ENCODE results near the gene HP. TPM values are rescaled to one million over a fixed set of nuclear protein-coding genes. Genes with fewer than 3 reads are reported as not detected.
"Not testable (repeated sequence)": the region's sequence is repeated elsewhere in the genome, so short reads cannot be mapped to it uniquely, and the experiment has no call there.

Gene HP
- total RNA-seq, 2 experiments from 2014 or later: not detected

GRCh38 chr16:72073560-72074230 is 19.4 kb downstream of the HP start:
- Mint-ChIP-seq H3K36me3 (ENCODE audit: low read depth) (peaks cover 1% of the 10 kb centered on the region), H3K27ac (no peak overlapping the region), H3K4me1 (ENCODE audit: low read depth) (no peaks in the 10 kb centered on the region), H3K4me3 (no peak overlapping the region), H3K27me3 (ENCODE audit: low read depth) (no peaks in the 10 kb centered on the region), H3K9me3 (no peaks in the 10 kb centered on the region)
- intact Hi-C loops (cut with micrococcal nuclease): no loop called here
- CTCF ChIA-PET: no interaction called here
- no peak for DNase-seq

DNA sequence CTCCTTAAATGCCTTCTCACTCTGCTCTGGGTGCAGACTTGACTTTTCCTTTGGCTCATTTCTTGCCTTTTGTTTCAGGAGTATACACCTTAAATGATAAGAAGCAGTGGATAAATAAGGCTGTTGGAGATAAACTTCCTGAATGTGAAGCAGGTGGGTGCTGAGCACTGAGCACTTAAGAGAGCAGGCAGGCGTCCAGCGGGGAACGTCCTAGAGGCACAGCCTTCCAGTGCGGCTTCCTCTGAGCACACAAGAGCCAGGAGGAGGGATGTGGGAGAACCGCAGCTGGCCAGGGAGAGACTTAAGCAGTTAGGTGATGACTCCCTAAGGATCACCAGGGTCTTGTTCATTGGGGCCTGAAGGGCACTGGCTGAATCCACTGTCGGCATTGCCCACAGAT is 20.8 kb downstream of the HP start:
- H3K4me3 Mint-ChIP-seq; CTCF ChIA-PET; intact Hi-C loops (cut with micrococcal nuclease): not testable (repeated sequence)

DNA sequence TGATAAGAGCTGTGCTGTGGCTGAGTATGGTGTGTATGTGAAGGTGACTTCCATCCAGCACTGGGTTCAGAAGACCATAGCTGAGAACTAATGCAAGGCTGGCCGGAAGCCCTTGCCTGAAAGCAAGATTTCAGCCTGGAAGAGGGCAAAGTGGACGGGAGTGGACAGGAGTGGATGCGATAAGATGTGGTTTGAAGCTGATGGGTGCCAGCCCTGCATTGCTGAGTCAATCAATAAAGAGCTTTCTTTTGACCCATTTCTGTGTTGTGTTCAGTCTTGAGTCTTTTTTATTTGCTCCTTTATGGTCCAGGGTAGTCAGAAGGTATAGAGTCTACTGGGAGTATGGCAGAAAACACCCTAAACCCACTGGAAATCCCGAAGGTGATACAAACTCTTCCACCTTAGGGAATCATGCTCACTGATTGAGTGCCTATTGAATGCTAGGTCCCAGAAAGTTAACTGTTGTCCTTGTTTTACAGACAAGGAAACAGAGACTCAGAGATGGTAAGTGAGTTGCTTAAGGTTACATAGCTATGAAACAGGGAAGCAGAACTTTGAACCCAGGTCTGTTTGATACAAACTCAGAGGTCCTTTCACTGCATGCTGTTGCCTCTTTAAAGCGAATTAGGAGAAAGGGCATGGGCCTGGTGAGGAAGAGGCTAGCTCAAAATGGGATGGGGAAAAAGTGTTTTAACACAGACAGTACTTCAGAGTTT is 22.8 kb downstream of the HP start:
- H3K4me1 Mint-ChIP-seq (ENCODE audit: low read depth); intact Hi-C loops (cut with micrococcal nuclease); H3K27me3 Mint-ChIP-seq (ENCODE audit: low read depth); H3K9me3 Mint-ChIP-seq; H3K27ac Mint-ChIP-seq; H3K4me3 Mint-ChIP-seq; DNase-seq; H3K36me3 Mint-ChIP-seq (ENCODE audit: low read depth): not testable (repeated sequence)
- CTCF ChIA-PET: interaction anchor here (1.0 kb wide), 1 partner anchor 11 kb away, joined by 3 read pairs; no protein-coding TSS in a partner anchor

More for the DNA sequence above, 20.8 kb downstream of the HP start:
- not testable (repeated sequence) for H3K36me3 Mint-ChIP-seq (ENCODE audit: low read depth); H3K27me3 Mint-ChIP-seq (ENCODE audit: low read depth); H3K9me3 Mint-ChIP-seq; DNase-seq; H3K4me1 Mint-ChIP-seq (ENCODE audit: low read depth); H3K27ac Mint-ChIP-seq

DNA sequence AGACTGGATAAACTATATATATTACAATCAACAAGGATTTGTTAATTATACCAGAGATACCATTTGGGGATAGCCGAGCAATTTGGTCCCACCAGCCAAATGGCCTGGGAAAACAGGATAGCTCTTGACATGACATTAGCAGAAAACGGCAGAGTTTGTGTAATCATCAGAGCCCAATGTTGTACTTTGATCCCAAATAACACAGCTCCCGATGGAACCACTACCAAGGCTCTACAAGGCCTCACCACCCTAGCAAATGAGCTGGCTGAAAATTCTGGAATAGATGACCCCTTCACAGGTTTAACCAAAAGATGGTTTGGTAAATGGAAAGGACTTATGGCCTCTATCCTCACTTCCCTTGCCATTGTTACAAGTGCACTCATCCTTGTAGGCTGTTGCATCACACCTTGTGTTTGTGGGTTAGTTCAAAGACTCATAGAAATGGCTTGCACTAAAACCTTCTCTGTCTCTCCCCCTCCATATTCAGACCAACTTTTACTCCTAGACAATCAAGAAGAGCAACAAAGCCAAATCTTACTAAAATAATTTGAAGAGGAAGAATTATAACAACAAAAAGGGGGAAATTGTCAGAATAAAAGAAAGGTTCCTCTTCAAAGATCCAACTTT is 29.6 kb downstream of the HP start:
- H3K36me3 Mint-ChIP-seq (ENCODE audit: low read depth): peaks cover 33% of the 10 kb centered on the region
- CTCF ChIA-PET: interaction anchor here (0.6 kb wide), 1 partner anchor 16 kb away, joined by 3 read pairs; no protein-coding TSS in a partner anchor
- no peak for DNase-seq
- no peaks in the 10 kb centered on the region for H3K27me3 Mint-ChIP-seq (ENCODE audit: low read depth)
- no peaks in the 10 kb centered on the region for H3K4me1 Mint-ChIP-seq (ENCODE audit: low read depth)
- no peak overlapping the region for H3K4me3 Mint-ChIP-seq
- peaks cover 6% of the 10 kb centered on the region for H3K9me3 Mint-ChIP-seq
- H3K27ac Mint-ChIP-seq: no peak overlapping the region
- intact Hi-C loops (cut with micrococcal nuclease): no loop called here

- no peaks in the 10 kb centered on the region for H3K27me3 Mint-ChIP-seq (ENCODE audit: low read depth)
- H3K27ac Mint-ChIP-seq: no peak overlapping the region
- CTCF ChIA-PET: no interaction called here
- peaks cover 39% of the 10 kb centered on the region for H3K36me3 Mint-ChIP-seq (ENCODE audit: low read depth)
- no peak overlapping the region for H3K4me3 Mint-ChIP-seq
- intact Hi-C loops (cut with micrococcal nuclease): no loop called here
- H3K9me3 Mint-ChIP-seq: peaks cover 6% of the 10 kb centered on the region
- H3K4me1 Mint-ChIP-seq (ENCODE audit: low read depth): no peaks in the 10 kb centered on the region
- no peak for DNase-seq
These were observed 30.1 kb downstream of the HP start for GRCh38 chr16:72084445-72084844.

DNA sequence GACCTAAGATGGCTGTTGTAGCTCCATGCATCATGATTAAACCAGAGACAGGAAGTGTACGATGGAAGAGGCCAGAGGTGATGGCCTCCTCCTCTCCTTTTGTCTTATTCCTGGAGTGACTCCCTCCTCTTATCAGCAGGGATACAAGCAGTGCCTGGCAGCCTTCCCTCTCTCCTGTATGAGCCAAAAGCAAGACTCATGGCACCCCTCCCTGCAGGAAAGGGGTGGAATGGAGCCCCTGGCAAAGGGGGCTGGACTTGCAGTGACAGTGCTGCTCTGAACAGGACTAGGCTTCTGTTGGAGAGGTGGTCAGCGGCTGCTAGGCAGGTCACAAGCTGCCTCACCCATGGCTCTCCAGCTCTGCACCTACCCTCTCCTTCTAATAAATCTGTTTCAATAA is 30.7 kb downstream of the HP start:
- H3K4me1 Mint-ChIP-seq (ENCODE audit: low read depth): no peaks in the 10 kb centered on the region
- peaks cover 40% of the 10 kb centered on the region for H3K36me3 Mint-ChIP-seq (ENCODE audit: low read depth)
- no peak overlapping the region for H3K27ac Mint-ChIP-seq
- CTCF ChIA-PET: no interaction called here
- no peaks in the 10 kb centered on the region for H3K27me3 Mint-ChIP-seq (ENCODE audit: low read depth)
- intact Hi-C loops (cut with micrococcal nuclease): no loop called here
- H3K4me3 Mint-ChIP-seq: no peak overlapping the region
- peaks cover 6% of the 10 kb centered on the region for H3K9me3 Mint-ChIP-seq
- no peak for DNase-seq

GRCh38 chr16:72091217-72091616 is 36.9 kb downstream of the HP start:
- no peak for DNase-seq
- CTCF ChIA-PET: no interaction called here
- Mint-ChIP-seq H3K36me3 (ENCODE audit: low read depth) (peaks cover 24% of the 10 kb centered on the region), H3K9me3 (no peaks in the 10 kb centered on the region), H3K4me1 (ENCODE audit: low read depth) (peaks cover 35% of the 10 kb centered on the region), H3K4me3 (no peak overlapping the region), H3K27ac (no peak overlapping the region), H3K27me3 (ENCODE audit: low read depth) (no peaks in the 10 kb centered on the region)
- intact Hi-C loops (cut with micrococcal nuclease): loop anchor here (5.0 to 10.0 kb wide), 4 partner anchors 209 to 1356 kb away; partner anchors contain the start of genes CMTR2 and ZNF821

GRCh38 chr16:72092832-72093447 is 38.6 kb downstream of the HP start:
- peaks cover 35% of the 10 kb centered on the region for H3K4me1 Mint-ChIP-seq (ENCODE audit: low read depth)
- H3K36me3 Mint-ChIP-seq (ENCODE audit: low read depth): peaks cover 27% of the 10 kb centered on the region
- intact Hi-C loops (cut with micrococcal nuclease): loop anchor here (1.0 to 10.0 kb wide), 12 partner anchors 85 to 1358 kb away; partner anchors contain the start of genes AP1G1, CMTR2, DHODH and IST1
- CTCF ChIA-PET: interaction anchor here (3.4 kb wide), 1 partner anchor 25 kb away, joined by 20 read pairs; no protein-coding TSS in a partner anchor
- H3K27ac Mint-ChIP-seq: peak overlapping the region; percentile 95
- H3K27me3 Mint-ChIP-seq (ENCODE audit: low read depth): no peaks in the 10 kb centered on the region
- H3K9me3 Mint-ChIP-seq: no peaks in the 10 kb centered on the region
- peak; percentile 24 for DNase-seq
- peak overlapping the region; percentile 96 for H3K4me3 Mint-ChIP-seq

- peak within 1 kb of the TSS; percentile 96 for H3K4me3 Mint-ChIP-seq
- CTCF ChIA-PET: interaction anchor here (0.6 to 3.4 kb wide), 2 partner anchors 26 to 104 kb away, joined by 4 to 20 read pairs; no protein-coding TSS in a partner anchor
- peaks cover 35% of the 10 kb centered on the region for H3K4me1 Mint-ChIP-seq (ENCODE audit: low read depth)
- peaks cover 27% of the 10 kb centered on the region for H3K36me3 Mint-ChIP-seq (ENCODE audit: low read depth)
- no peaks in the 10 kb centered on the region for H3K27me3 Mint-ChIP-seq (ENCODE audit: low read depth)
- no peaks in the 10 kb centered on the region for H3K9me3 Mint-ChIP-seq
- intact Hi-C loops (cut with micrococcal nuclease): loop anchor here (1.0 to 10.0 kb wide), 12 partner anchors 85 to 1359 kb away; partner anchors contain the start of genes AP1G1, CMTR2, DHODH and IST1
- peak; percentile 96 for DNase-seq
- peak within 1 kb of the TSS; percentile 95 for H3K27ac Mint-ChIP-seq
These were observed 39.4 kb downstream of the HP start, which contains the start of the genes DHX38 and TXNL4B for GRCh38 chr16:72093448-72094265. DHX38 (plus strand) TSS chr16:72093847; CDS start chr16:72096158, 2,311 bp downstream. TXNL4B (minus strand) TSS chr16:72093620; CDS start chr16:72090749, 2,871 bp downstream.

DNA sequence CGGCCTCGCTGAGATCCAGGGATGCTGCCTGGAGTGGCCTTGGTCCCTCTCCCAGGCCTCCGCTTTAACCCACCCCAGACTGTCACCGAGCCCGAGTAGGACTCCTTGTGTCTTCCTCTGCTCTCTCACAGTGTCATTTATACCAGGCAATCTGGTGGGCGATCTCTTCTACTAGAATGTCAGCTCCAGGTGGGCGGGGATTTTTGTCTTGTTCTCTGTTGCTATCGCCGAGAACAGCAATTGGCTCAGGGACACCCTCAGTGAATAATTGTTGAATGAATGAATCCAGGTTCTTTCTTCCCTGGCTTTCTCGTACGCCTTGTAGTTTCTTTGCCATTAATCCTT is 39.9 kb downstream of the HP start:
- intact Hi-C loops (cut with micrococcal nuclease): loop anchor here (5.0 to 10.0 kb wide), 4 partner anchors 212 to 1359 kb away; partner anchors contain the start of genes CMTR2 and ZNF821
- H3K4me1 Mint-ChIP-seq (ENCODE audit: low read depth): peaks cover 35% of the 10 kb centered on the region
- peaks cover 27% of the 10 kb centered on the region for H3K36me3 Mint-ChIP-seq (ENCODE audit: low read depth)
- H3K4me3 Mint-ChIP-seq: peak overlapping the region; percentile 96
- H3K27me3 Mint-ChIP-seq (ENCODE audit: low read depth): no peaks in the 10 kb centered on the region
- H3K27ac Mint-ChIP-seq: peak overlapping the region; percentile 95
- DNase-seq: peak; percentile 39
- CTCF ChIA-PET: interaction anchor here (3.4 kb wide), 1 partner anchor 26 kb away, joined by 20 read pairs; no protein-coding TSS in a partner anchor
- no peaks in the 10 kb centered on the region for H3K9me3 Mint-ChIP-seq

DNA sequence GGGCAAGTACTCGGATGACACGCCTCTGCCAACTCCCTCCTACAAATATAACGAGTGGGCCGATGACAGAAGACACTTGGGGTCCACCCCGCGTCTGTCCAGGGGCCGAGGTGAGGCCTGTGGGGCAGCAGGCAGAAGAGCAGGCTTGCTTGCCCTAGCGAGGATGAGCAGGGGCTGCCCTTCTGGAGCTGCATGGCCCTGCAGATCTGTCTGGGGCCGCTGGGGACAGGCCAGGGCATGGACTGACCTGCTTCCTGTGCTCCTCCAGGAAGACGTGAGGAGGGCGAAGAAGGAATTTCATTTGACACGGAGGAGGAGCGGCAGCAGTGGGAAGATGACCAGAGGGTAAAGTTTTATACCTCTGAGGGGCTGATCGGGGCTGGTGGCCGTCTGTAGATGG is 44.6 kb downstream of the HP start:
- no peak for DNase-seq
- Mint-ChIP-seq H3K4me1 (ENCODE audit: low read depth) (peaks cover 14% of the 10 kb centered on the region), H3K36me3 (ENCODE audit: low read depth) (peaks cover 53% of the 10 kb centered on the region), H3K9me3 (no peaks in the 10 kb centered on the region), H3K4me3 (no peak overlapping the region), H3K27me3 (ENCODE audit: low read depth) (no peaks in the 10 kb centered on the region), H3K27ac (no peak overlapping the region)
- intact Hi-C loops (cut with micrococcal nuclease): loop anchor here (1.0 to 10.0 kb wide), 3 partner anchors 33 to 1364 kb away; partner anchors contain the start of gene CMTR2
- CTCF ChIA-PET: no interaction called here

Measured in activated naive CD4-positive, alpha-beta T cell treated with anti-CD3 and anti-CD28 coated beads for 36 hours (primary cell).